AG10803 (cell line): Measurements from ENCODE around the gene STX11.
"Not testable (repeated sequence)": the region's sequence is repeated elsewhere in the genome, so short reads cannot be mapped to it uniquely, and the experiment has no call there.

Experiments used
- DNase-seq: peaks from one replicate; pipeline ENCODE4 v3.0.0; 2010; ENCODE audit warnings: low read depth
- H3K4me3 ChIP-seq: 2 replicates; pipeline ENCODE4 v1.5.1; 2011; ENCODE audit warnings: mild to moderate bottlenecking, low read length, control low read depth
- CTCF ChIP-seq: conservative IDR thresholded peaks from 2 replicates; pipeline ENCODE4 v1.5.1; 2011; ENCODE audit warnings: mild to moderate bottlenecking, low read length, control low read depth, inconsistent platforms

STX11 gene

GRCh38 chr6:144179237-144179636 lies 28.9 kb downstream of the STX11 start:
- H3K4me3 ChIP-seq, result no peak overlapping the region
- DNase-seq, result no peak

GRCh38 chr6:144179828-144180227 lies 29.5 kb downstream of the STX11 start:
- H3K4me3 ChIP-seq, result no peak overlapping the region
- no peak for DNase-seq
- no peak for TF ChIP-seq CTCF

More at GRCh38 chr6:144179237-144179636, 28.9 kb downstream of the STX11 start:
- no peak for TF ChIP-seq CTCF

GRCh38 chr6:144180354-144180753 lies 30.0 kb downstream of the STX11 start:
- not testable (repeated sequence) for DNase-seq

GRCh38 chr6:144181639-144182038 lies 31.3 kb downstream of the STX11 start:
- DNase-seq, result no peak
- no peak for TF ChIP-seq CTCF

More at GRCh38 chr6:144180354-144180753, 30.0 kb downstream of the STX11 start:
- H3K4me3 ChIP-seq, result not testable (repeated sequence)

GRCh38 chr6:144184186-144184585 lies 33.9 kb downstream of the STX11 start:
- DNase-seq, result peak; percentile 9
- not testable (repeated sequence) for H3K4me3 ChIP-seq

More at GRCh38 chr6:144181639-144182038, 31.3 kb downstream of the STX11 start:
- H3K4me3 ChIP-seq, result no peak overlapping the region

- H3K4me3 ChIP-seq, result no peak overlapping the region
- no peak for TF ChIP-seq CTCF
- peak; percentile 25 for DNase-seq
Measured at GRCh38 chr6:144185133-144185836, 35.0 kb downstream of the STX11 start.

- H3K4me3 ChIP-seq, result no peak overlapping the region
- TF ChIP-seq CTCF, result no peak
- DNase-seq, result no peak
Measured at GRCh38 chr6:144186817-144187625, 36.7 kb downstream of the STX11 start.

GRCh38 chr6:144189351-144189750 lies 39.0 kb downstream of the STX11 start:
- no peak for DNase-seq
- no peak overlapping the region for H3K4me3 ChIP-seq
- no peak for TF ChIP-seq CTCF
